Hepatocyte (in vitro differentiated cells): ENCODE measurements around the gene SMDT1.

ENCODE experiments used
- EZH2 ChIP-seq: fragments of 200-600 bp; sonication (generic); IDR thresholded peaks from 2 replicates; pipeline ENCODE4 v1.6.1; 2016; ENCODE audit warnings: antibody characterized with exemption, mild to moderate bottlenecking, borderline replicate concordance
- EZH2phosphoT487 ChIP-seq: fragments of 200-600 bp; sonication (generic); IDR thresholded peaks from one replicate; pipeline ENCODE4 v1.6.1; 2018; ENCODE audit warnings: antibody characterized with exemption, mild to moderate bottlenecking, low read depth, moderate library complexity; ENCODE audit not compliant: unreplicated experiment, severe bottlenecking
- TF ChIP-seq, protein P1 (sequence below): fragments of 200-600 bp; sonication (generic); IDR thresholded peaks from 2 replicates; pipeline ENCODE4 v1.5.1; 2016; ENCODE audit warnings: antibody characterized with exemption, mild to moderate bottlenecking; ENCODE audit not compliant: poor library complexity

DNA sequence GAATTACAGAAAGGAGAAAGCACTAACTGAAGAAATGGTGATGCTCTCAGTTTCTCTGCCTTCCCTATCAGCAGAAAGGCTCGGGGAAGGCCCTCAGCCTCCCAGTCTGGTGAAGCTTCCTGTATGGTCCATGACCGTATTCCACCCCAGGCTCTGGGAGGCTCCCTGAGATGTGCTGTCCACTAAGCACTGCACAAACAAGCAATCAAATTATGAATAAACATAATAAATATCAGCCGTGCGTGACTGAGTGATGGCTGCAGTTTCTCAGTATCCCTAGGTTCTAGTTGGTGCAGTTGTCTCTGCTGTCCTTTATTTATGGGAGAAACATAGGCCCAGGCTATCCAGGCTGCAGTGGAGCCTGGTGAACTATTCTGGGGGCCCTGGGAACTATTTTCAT is 3.6 kb downstream of the SMDT1 start:
- TF ChIP-seq, protein P1, sequence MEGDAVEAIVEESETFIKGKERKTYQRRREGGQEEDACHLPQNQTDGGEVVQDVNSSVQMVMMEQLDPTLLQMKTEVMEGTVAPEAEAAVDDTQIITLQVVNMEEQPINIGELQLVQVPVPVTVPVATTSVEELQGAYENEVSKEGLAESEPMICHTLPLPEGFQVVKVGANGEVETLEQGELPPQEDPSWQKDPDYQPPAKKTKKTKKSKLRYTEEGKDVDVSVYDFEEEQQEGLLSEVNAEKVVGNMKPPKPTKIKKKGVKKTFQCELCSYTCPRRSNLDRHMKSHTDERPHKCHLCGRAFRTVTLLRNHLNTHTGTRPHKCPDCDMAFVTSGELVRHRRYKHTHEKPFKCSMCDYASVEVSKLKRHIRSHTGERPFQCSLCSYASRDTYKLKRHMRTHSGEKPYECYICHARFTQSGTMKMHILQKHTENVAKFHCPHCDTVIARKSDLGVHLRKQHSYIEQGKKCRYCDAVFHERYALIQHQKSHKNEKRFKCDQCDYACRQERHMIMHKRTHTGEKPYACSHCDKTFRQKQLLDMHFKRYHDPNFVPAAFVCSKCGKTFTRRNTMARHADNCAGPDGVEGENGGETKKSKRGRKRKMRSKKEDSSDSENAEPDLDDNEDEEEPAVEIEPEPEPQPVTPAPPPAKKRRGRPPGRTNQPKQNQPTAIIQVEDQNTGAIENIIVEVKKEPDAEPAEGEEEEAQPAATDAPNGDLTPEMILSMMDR: no peak
- no peak for TF ChIP-seq EZH2
- no peak for TF ChIP-seq EZH2phosphoT487
